ENCODE measurements around the gene FAM168B.

Gene FAM168B

DNA sequence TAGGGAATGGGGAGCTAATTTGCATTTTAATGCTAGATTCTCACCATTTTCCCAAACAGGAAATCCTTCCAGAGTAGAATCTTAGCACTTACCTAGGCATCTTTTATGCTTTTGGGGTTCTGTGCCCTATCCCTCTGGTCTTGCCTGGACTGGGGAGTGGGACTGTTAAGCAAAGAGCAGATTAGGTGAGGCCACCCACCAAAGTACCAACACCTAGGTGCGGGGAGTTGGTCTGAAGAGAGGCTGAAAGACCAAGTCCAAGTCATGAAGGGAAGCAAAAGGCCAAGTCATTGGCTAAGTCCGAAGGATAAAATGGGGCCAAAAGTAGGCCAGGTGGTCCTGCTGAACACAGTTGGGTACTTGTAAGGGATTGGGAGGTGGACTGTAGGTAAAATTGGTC is 86.7 kb downstream of the FAM168B start:
- H3K27ac ChIP-seq, result no peak overlapping the region
- TF ChIP-seq, protein P1, sequence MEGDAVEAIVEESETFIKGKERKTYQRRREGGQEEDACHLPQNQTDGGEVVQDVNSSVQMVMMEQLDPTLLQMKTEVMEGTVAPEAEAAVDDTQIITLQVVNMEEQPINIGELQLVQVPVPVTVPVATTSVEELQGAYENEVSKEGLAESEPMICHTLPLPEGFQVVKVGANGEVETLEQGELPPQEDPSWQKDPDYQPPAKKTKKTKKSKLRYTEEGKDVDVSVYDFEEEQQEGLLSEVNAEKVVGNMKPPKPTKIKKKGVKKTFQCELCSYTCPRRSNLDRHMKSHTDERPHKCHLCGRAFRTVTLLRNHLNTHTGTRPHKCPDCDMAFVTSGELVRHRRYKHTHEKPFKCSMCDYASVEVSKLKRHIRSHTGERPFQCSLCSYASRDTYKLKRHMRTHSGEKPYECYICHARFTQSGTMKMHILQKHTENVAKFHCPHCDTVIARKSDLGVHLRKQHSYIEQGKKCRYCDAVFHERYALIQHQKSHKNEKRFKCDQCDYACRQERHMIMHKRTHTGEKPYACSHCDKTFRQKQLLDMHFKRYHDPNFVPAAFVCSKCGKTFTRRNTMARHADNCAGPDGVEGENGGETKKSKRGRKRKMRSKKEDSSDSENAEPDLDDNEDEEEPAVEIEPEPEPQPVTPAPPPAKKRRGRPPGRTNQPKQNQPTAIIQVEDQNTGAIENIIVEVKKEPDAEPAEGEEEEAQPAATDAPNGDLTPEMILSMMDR (conservative IDR thresholded peaks at IDR 0.05), result no peak

DNA sequence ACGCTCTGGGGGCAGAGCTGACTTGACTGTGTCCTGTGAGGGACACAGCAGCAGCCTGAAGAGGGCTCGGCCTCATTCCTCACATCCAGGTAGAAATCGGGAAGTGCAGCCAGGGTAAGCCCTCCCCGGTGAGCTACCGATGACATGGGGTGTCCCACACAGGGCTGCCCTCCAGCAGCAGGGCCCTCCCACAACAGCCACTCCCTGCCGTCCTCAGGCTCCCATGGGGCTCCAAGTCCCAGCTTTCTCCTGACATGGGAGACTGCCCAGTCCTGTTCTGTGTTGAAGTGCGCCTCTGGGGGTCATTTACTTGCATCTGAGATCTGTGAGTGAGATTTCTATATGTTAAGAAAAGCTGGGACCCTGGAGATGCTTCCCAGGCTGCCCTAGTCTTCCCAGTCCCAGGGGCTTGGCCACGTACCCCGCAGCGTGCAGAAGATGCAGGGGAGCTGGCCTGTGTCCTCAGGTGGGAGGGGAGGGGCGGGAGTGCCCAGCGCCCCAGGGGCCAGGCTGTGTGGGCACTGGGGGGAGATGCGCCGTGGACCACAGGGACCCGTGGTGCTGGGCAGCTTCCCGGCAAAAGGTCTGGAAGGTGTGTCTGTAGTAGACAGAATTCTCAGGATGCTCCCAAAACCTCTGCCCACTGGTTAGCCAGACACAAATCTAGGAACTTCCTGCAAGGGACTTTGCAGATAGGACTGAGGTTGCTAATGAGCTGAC is 87.9 kb downstream of the FAM168B start:
- TF ChIP-seq, protein P1 (conservative IDR thresholded peaks at IDR 0.05), result no peak
- H3K27ac ChIP-seq, result no peak overlapping the region

DNA sequence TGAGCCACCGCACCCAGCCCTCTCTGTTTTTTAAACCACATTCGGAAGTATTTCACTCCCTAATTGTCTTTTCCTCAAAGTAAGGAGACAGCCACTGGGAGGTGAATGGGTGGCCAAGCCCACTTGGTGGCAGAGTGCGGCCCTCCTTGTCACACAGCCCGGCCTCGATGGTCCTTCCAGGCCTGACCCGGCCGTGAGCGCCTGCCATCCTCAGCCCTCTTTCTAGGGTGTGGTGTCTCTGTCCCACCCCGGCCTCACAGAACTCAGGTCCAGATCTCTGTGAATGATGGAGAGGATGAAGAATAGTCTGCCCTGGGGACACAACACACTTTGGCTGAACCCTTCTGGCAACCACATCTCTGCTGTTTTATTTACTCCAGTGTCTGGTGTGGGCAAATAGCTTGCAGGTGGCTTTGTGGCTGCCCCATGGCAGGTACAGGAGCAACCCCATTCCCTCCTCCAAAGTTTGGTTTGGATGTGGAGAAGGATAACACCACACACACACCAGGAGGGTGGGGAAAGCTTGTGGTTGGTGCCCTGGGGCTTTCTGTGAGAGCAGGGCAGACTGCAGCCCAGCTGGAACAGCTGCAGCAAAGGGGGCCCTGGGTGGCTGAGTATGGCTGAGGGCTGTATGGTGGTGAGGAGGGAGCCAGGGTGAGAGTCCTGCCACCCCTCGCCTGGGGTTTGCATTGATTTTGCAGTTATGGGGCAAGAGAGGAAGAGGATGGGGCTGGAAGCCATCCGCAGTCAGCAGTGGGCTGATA is 88.6 kb downstream of the FAM168B start:
- TF ChIP-seq, protein P1 (conservative IDR thresholded peaks at IDR 0.05), result no peak
- no peak overlapping the region for H3K27ac ChIP-seq

DNA sequence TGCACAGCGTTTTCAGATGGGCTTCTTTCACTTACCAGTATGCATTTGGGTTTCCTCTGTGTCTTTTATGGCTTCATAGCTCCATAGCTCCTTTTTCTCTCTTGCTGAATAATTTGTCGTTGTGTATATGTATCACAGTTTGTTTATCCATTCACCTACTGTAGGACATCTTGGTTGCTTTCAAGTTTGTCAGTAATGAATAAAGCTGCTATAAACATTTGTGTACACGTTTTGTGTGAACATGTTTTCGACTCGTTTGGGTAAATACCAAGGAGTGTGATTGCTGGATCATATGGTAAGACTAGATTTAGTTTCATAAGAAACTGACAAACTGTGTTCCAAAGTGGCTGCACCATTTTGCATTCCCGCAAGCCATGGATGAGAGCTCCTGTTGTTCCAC is 94.7 kb downstream of the FAM168B start:
- TF ChIP-seq, protein P1 (conservative IDR thresholded peaks at IDR 0.05), result no peak
- no peak overlapping the region for H3K27ac ChIP-seq

Data from VCaP (cell line).